Spinal cord (tissue), 10 donors: ENCODE measurements around the gene ALOX5AP. TPM values are rescaled to one million over a fixed set of nuclear protein-coding genes. Genes with fewer than 3 reads are reported as not detected.

Experiments used
- DNase-seq, 6 donors: peaks; one replicate each; pipeline versions ENCODE4 v3.0.0 to v3.0.0-alpha.2; 2013 to 2015; ENCODE audit warnings: low spot score in 6 of 6, low read depth in 4 of 6
- H3K27ac ChIP-seq: one replicate; pipeline ENCODE4 v1.5.1; 2013; ENCODE audit warnings: low read depth, low read length, control low read depth
- H3K27me3 ChIP-seq: one replicate; pipeline ENCODE4 v1.6.1; 2013; ENCODE audit warnings: low read length; ENCODE audit not compliant: control insufficient read depth, insufficient read depth
- H3K36me3 ChIP-seq: one replicate; pipeline ENCODE4 v1.6.1; 2013; ENCODE audit warnings: low read length; ENCODE audit not compliant: control insufficient read depth, insufficient read depth
- H3K4me1 ChIP-seq: one replicate; pipeline ENCODE4 v1.6.1; 2013; ENCODE audit warnings: low read length; ENCODE audit not compliant: control insufficient read depth, insufficient read depth
- H3K4me3 ChIP-seq: one replicate; pipeline ENCODE4 v1.5.1; 2013; ENCODE audit warnings: low read depth, low read length, control low read depth
- H3K9me3 ChIP-seq: one replicate; pipeline ENCODE4 v1.6.1; 2013; ENCODE audit warnings: low read length; ENCODE audit not compliant: control insufficient read depth, insufficient read depth
- WGBS: methylation state at CpG from one replicate; pipeline ENCODE4 v1.1.5; 2013; ENCODE audit warnings: missing lambda C conversion rate; ENCODE audit not compliant: insufficient coverage; 5-methylcytosine and 5-hydroxymethylcytosine counted together
- polyA plus RNA-seq, 2 donors: library from polyadenylated mRNA; unstranded; fragments of 120-200 nt; gene quantifications; one replicate each; pipeline ENCODE4 v1.2.1, GENCODE V29; 2013; ENCODE audit not compliant: insufficient read length in 2 of 2
- total RNA-seq, 2 donors: library from RNA; depleted of rRNA in 1 of 2; stranded (reverse); fragments of 120-200 nt in 1 of 2; fragments of >200 nt in 1 of 2; gene quantifications; one replicate each; pipeline versions ENCODE4 v1.2.3 to v1.2.4, GENCODE V29; 2013 to 2014
- donor health status: healthy.

ALOX5AP gene
- total and polyA plus RNA-seq, 4 donors = 9.6 to 23.1 (median 11.0) TPM

DNA sequence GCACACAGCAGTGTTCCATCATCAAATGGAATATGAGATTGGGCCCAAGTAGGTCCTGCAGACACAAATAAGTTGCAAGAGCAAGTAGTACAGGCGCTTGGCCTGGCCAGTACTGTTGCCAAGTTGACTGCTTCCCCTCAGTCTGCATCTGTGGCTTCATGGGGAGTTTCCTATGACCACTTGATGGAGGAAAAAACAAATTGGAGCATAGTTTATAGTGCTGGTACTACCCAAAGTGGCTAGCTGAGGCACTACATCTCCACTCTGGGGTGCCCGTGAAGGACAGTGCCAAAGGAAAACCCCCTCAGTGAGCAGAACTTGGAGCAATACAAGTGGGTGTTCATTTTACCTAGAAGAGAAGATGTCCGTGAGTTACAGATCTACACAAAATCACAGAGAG lies 10.6 kb upstream of the ALOX5AP start:
- Histone ChIP-seq H3K27ac (no peak overlapping the region), H3K27me3 (no peaks in the 10 kb centered on the region), H3K36me3 (no peaks in the 10 kb centered on the region), H3K9me3 (no peaks in the 10 kb centered on the region), H3K4me3 (no peak overlapping the region), H3K4me1 (no peaks in the 10 kb centered on the region)
- 100% methylated on average over 1 of the region's 3 CpGs for WGBS
- no peak for DNase-seq

DNA sequence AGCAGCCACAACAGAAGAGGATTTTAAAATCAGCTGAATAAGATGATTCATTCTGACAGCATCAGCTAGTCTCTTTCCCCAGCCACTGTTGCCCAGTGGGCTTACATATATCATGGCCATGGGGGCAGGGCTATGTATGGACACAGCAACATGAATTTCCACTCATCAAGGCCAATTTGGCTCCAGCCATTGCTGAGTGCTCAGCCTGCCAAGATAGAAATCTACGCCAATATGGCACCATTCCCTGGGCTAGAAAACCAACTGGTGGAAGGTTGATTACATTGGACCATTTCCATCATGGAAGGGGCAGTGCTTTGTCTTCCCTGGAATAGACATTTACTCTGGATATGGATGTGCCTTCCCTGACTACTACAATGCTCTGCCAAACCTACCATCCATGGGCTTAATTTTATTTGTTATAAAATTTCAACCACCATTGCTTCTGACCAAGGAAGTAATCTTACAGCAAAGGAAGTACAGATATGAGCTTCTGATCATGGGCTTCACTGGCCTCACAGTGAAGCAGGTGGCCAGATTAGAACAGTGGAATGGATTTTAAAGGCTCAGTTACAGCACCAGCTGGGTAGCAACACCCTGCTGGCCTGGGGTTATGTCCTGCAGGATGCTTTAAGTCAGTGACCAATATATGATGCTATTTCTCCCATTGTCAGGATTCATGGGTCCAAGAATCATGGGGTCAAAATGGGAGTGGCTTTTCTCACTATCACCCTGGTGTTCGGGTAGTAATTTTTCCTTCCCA lies 9.8 kb upstream of the ALOX5AP start:
- Histone ChIP-seq H3K4me1 (peaks cover 3% of the 10 kb centered on the region), H3K9me3 (no peaks in the 10 kb centered on the region), H3K27ac (no peak overlapping the region), H3K27me3 (no peaks in the 10 kb centered on the region), H3K36me3 (no peaks in the 10 kb centered on the region), H3K4me3 (no peak overlapping the region)
- WGBS = 80% methylated on average over 1 of the region's 2 CpGs
- DNase-seq = peak in 2 of 6 donors; percentile 67 to 87

DNA sequence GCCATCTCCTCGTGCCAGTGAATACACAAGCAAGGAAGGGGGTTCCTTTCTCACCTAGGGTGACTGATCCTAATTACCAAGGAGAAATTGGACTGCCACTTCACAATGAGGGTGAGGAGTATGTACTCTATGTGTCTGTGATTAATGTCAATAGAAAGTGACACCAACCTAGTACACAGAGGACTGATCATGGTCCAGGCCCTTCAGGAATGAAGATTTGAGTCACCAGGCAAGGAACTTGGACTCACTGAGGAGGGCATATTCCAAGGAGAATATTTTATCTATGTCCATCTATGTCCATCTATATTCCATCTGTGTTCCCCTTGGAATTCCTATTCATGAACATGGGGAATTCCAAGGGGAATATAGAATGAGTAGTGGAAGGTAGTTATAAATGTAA lies 9.2 kb upstream of the ALOX5AP start:
- 100% methylated on average over 1 of the region's 1 CpG for WGBS
- Histone ChIP-seq H3K9me3 (no peaks in the 10 kb centered on the region), H3K4me3 (no peak overlapping the region), H3K4me1 (peaks cover 10% of the 10 kb centered on the region), H3K27me3 (no peaks in the 10 kb centered on the region), H3K36me3 (no peaks in the 10 kb centered on the region), H3K27ac (no peak overlapping the region)
- DNase-seq = no peak

DNA sequence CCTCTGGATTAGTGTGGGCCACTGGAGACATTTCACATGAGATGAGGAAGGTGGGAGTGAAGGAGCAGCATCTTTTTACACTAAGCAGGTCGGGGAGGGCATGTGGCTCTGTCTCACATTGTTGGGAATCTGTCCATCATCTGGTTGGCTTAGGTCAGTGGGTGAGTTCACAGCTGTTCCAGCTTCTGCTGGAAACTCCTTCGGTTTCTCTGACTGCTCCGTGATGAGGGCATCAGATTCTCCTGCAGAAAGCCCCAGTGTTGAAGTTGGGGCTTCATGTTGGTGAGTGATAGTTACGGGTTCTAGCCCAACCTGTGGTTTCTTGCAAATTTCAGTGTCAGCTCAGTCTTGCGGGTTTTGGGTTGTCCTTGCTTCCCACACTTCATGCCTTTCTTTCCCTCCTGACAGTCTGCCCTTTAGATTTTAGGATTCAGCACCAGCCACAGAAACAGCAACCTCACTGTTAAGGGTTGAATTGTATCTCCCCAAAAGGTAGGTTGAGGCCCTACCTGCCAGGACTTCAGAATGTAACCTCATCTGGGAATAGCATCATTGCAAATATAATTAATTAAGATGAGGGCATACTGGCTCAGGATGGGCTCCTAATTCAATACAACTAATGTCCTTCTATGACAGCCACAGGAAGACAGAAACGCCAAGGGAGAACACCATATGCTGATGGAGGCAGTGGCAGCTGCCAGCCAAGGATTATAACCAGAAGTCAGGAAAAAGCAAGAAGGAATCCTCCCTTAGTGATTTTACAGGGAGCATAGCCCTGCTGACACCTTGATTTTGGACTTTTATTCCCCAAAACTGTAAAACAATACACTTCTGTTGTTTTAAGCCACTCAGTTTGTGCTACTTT lies 7.6 kb upstream of the ALOX5AP start:
- peaks cover 6% of the 10 kb centered on the region for H3K27me3 ChIP-seq
- no peaks in the 10 kb centered on the region for H3K9me3 ChIP-seq
- 96% methylated on average over 3 of the region's 6 CpGs for WGBS
- no peaks in the 10 kb centered on the region for H3K36me3 ChIP-seq
- H3K4me1 ChIP-seq = peaks cover 21% of the 10 kb centered on the region
- no peak overlapping the region for H3K4me3 ChIP-seq
- H3K27ac ChIP-seq = no peak overlapping the region
- DNase-seq = no peak

DNA sequence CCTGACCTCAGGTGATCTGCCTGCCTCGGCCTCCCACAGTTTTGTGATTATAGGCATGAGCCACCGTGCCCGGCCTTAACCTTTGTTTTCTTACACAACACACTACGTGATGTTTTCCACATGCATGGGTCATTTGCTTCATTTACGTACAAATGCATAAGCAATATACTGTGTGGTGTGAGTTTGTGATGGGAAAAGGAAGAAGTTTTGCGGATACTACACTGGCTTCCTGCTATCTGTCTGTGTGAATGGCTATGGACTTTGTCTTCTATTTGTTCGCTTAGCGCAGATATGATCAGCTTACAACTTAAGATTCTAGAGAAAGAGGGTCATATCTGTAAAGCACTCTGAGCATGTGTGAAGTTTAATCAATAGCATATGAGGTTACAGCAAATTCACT lies 5.5 kb upstream of the ALOX5AP start:
- peak in 1 of 6 donors; percentile 33 for DNase-seq
- Histone ChIP-seq H3K9me3 (no peaks in the 10 kb centered on the region), H3K4me3 (no peak overlapping the region), H3K36me3 (no peaks in the 10 kb centered on the region), H3K27me3 (peaks cover 6% of the 10 kb centered on the region), H3K27ac (no peak overlapping the region), H3K4me1 (peaks cover 27% of the 10 kb centered on the region)
- WGBS = 100% methylated on average over 1 of the region's 8 CpGs

DNA sequence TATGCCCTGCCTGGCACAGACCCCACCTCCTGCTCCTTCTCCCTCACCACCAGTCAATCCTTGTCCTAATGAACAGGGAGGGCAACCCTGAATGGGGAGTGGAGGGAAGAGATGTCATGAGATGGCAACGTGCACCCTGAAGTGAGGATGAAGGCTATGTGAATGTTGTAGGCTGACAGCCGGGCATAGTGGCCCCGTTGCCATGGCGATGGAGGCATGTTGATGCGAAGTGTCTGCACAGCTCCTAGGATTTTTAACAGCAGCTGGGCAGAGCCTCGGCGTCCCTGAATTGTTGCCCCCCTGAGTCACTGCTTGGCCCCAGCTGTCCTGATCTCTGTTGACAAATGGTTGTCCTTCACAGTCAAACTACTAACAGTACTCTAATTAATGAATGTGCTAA lies 4.8 kb upstream of the ALOX5AP start:
- DNase-seq = peak in 5 of 6 donors; percentile 35 to 93 (median 56)
- H3K27ac ChIP-seq = no peak overlapping the region
- no peaks in the 10 kb centered on the region for H3K36me3 ChIP-seq
- no peak overlapping the region for H3K4me3 ChIP-seq
- peaks cover 6% of the 10 kb centered on the region for H3K27me3 ChIP-seq
- H3K4me1 ChIP-seq = peaks cover 27% of the 10 kb centered on the region
- H3K9me3 ChIP-seq = no peaks in the 10 kb centered on the region
- 7% methylated on average over 7 of the region's 7 CpGs for WGBS

DNA sequence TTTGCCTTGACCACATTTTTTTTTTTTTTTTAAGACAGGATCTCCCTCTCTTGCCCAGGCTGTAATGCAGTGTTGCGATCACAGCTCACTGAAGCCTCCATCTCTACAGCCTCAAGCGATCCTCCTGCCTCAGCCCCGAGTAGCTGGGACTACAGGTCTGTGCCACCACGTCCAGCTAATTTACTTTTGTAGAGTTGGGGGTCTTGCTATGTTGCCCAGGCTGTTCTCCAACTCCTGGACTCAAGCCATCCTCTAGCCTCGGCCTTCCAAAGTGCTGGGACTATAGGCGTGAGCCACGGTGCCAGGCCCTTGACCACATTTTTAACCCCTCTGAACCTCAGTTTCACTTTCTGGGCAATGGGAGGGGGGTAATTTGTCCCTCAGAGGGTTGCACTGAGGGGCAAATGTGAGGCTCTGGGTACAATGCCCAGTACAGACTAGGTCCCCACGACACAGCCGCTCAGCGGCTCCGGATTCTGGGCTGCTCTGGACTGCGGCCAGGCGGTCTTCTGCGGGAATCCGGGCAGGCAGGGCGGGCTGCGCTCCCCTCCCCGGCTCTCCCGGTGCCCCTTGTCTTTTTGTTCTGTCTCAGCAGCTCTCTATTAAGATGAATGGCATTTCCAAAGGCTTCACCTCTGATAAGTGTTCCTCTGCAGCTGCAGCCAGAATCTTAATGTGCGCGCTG lies 3.8 kb upstream of the ALOX5AP start:
- Histone ChIP-seq H3K27ac (no peak overlapping the region), H3K27me3 (peaks cover 6% of the 10 kb centered on the region), H3K4me3 (no peak overlapping the region), H3K9me3 (no peaks in the 10 kb centered on the region), H3K36me3 (no peaks in the 10 kb centered on the region), H3K4me1 (peaks cover 27% of the 10 kb centered on the region)
- DNase-seq = peak in 2 of 6 donors; percentile 50 to 88
- 18% methylated on average over 15 of the region's 21 CpGs for WGBS

DNA sequence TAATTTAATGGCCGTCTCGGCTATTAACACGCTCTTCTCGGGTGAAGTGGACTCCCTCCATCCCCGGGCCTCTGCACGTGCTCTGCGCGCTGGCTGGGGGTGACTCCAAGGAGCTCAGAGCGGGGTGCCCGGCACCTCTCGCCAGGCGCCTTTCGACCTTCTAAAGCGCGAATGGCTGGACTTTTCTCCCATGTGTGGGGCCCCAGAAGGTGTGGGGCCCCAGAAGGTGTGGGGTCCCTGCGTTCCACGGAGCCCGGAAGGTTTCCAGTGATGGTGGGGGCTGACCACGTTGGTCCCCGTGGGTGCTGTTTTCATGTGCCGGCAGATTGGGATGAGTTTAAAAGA lies 3.3 kb upstream of the ALOX5AP start:
- no peak overlapping the region for H3K27ac ChIP-seq
- WGBS = 44% methylated on average over 20 of the region's 21 CpGs
- no peak overlapping the region for H3K4me3 ChIP-seq
- peaks cover 6% of the 10 kb centered on the region for H3K27me3 ChIP-seq
- no peak for DNase-seq
- no peaks in the 10 kb centered on the region for H3K36me3 ChIP-seq
- H3K9me3 ChIP-seq = no peaks in the 10 kb centered on the region
- peaks cover 29% of the 10 kb centered on the region for H3K4me1 ChIP-seq

DNA sequence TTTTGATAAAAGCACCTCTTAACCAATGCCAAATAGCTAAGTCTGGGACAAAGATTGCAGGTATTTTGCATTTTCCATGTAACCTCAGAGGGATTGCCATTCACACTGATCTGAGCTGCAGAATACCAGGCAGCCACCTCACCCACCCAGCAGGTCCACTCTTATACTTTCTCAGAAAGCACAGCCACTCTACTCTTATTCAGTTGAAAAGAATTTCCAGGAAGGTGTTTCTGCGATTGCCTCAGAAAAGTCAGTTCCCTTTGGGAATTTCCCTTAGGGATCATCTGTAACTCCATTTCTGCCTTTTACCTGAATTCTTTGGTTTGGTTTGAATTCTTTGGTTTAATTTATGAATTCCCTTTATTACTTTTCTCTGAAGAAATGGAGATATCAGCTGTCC lies 904 bp upstream of the ALOX5AP start:
- no peak overlapping the region for H3K4me3 ChIP-seq
- DNase-seq = no peak
- no peak overlapping the region for H3K27ac ChIP-seq
- H3K36me3 ChIP-seq = no peaks in the 10 kb centered on the region
- peaks cover 6% of the 10 kb centered on the region for H3K27me3 ChIP-seq
- peaks cover 30% of the 10 kb centered on the region for H3K4me1 ChIP-seq
- WGBS = no CpG with 5 or more reads among the region's 1 CpG
- H3K9me3 ChIP-seq = no peaks in the 10 kb centered on the region
